GM18870 (cell line): ENCODE data around the gene GPR157.

Experiments
- ATAC-seq: cut with Tn5 transposase; IDR thresholded peaks from one replicate; pipeline ENCODE4 v1.9.1; 2021; ENCODE audit warnings: moderate library complexity; ENCODE audit not compliant: unreplicated experiment

The GPR157 gene

DNA sequence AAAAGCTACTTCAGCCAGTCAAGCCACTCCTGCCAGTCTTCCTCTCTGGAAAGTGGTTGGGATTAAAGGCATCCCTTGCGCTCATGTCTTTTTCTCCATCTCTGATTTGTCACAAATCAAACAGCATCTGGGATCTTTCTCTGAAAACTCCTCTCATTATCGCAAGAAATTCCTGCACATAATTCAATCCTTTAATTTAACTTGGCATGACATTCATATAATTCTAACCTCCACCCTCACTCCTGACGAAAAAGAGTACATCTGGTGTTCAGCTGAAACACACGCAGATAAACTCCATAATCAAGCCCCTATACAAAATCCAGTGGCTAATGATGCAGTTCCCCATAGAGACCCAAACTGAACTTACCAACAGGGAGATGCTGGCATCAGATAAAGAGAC, 40.1 kb downstream of the GPR157 start:
- ATAC-seq: no peak

DNA sequence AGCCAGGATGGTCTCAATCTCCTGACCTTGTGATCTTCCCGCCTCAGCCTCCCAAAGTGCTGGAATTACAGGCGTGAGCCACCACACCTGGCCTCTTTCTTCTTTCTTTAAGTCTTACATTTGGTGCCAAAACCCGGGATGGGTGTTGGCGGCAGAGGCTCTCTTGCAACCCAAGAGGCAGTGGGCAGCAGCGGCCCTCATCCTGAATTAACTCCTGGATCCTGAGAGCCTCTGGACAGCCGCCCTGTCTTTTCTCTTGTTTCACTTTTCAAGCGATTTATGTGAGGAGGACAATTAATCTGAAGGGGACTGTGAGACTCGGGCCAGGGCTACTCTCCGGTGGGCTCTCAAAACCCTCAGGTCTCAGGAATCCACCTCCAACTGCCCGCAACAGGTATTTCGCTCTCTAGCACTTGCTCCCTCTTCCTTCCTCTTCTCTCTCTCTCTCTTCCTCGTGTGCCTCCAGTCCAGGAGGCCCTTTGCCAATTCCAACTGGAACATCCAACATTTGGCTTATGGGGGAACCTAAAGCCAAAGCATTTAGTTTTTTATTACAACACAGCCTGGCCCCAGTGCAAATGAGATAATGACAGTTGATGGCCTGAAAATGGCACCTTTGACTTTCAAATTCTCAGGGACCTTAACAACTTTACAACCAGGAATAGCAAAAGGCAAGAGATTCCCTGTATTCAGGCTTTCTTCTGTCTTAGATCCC, 41.3 kb downstream of the GPR157 start:
- no peak for ATAC-seq

- no peak for ATAC-seq
Observed at GRCh38 chr1:9086796-9087195, 42.1 kb downstream of the GPR157 start.

DNA sequence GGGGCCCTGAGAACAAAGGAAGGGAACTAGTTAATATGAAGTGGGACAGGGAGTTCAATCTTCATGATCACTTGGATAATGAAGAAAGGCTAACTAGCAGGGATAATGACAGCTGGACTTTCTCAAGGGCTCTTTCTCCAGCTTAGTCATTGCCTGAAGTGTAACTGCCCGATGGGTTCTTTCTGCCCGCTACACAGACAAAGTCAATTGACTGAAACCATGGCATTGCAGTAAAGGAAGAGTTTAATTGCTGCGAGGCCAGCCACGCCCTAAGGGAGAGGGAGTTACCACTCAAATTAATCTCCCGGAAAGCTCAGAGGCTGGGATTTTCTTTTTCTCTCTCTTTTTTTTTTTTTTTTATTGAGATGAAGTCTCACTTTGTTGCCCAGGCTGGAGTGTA, 42.9 kb downstream of the GPR157 start:
- no peak for ATAC-seq

DNA sequence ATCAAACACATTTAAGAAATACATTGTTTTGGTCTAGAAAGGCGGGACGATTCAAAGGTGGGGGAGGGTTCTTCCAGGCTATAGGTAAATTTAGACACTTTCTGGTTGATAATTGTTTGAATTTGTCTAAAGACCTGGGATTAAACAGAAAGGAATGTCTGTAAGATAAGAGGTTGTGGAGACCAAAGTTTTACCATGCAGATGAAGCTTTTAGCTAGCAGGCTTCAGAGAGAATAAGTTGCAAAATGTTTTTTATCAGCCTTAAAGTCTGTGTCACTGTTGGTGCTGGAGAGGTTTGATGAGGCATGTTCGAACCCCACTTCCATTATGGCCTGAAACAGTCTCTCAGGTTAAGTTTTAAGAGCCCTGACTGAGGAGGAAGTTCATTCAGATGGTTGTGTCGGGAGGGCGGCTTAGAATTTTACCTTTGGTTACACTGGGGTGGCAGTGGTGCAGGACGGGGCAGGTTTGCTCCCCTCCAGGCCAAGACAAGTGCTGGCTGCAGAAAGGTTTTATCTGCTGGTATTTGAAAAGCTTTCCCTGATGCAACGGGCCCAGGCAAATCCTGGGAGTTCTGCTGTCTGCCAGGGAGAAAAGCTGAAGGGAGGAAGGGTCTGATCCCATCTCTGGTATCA, 43.5 kb downstream of the GPR157 start:
- ATAC-seq: no peak

GRCh38 chr1:9084906-9085305, 44.0 kb downstream of the GPR157 start:
- ATAC-seq: no peak

GRCh38 chr1:9081473-9081872, 47.4 kb downstream of the GPR157 start:
- ATAC-seq: no peak

DNA sequence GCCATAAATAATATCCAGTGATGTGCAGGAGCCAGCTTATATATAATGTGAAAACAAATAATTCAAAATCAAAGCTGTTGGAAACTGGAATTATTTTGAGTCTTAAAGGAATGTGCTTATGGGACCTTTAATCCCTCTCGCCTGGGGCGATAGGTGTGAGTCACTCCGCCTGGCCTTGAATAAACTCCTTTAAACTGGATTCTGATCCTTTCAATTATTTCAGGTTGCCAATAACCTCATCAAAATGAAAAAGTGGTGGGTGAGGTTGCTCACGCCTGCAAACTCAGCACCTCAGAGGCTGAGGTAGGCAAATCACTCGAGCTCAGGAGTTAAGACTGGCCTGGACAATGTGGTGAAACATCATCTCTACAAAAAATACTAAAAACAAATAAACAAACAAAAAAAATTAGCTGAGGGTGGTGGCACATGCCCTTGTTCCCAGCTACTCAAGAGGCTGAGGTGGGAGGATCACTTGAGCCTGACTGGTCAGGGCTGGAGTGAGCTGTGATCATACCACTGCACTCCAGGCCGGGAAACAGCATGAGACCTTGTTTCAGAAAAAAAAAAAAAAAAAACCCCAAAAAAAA, 48.1 kb downstream of the GPR157 start:
- ATAC-seq: no peak

- ATAC-seq: peak; percentile 44
Observed at GRCh38 chr1:9079988-9080704, 48.8 kb downstream of the GPR157 start.

DNA sequence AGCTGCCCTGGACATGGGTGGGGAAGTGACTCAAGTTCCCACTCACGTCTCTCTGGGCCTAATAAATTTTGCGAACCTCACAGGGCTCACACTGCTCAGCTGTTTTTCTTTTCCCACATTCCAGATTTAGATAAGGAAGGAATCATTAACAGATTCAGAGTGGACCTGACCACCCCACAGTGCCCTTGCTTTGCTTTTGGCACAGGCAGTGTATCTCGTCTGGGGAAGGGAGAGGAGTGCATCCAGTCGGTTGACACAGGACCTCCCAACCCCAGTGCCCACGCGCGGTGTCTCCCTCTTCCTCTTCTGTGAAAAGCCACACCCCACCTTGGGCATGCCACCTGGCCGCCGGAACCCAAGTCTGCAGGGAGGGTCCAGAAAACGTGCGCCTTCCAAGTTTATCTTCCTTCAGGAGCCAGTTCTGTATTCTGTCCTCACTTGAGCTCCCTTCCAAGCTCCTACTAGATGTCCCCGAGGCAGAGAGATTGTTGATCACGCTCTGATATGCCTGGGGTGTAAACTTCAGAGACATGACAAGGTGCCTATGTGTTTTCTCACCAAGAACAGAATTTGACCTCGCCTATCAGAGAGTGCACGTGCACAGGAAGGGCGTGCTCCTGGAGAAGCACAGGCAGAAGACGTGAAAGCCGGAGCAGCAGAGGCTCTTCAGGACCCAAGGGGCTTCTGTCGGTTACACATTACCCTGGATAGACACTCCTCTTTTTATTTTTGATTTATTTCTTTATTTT, 50.0 kb downstream of the GPR157 start:
- no peak for ATAC-seq

GRCh38 chr1:9078015-9078751, 50.7 kb downstream of the GPR157 start:
- peak; percentile 41 for ATAC-seq

- ATAC-seq: no peak
Observed at GRCh38 chr1:9075022-9075421, 53.9 kb downstream of the GPR157 start.

DNA sequence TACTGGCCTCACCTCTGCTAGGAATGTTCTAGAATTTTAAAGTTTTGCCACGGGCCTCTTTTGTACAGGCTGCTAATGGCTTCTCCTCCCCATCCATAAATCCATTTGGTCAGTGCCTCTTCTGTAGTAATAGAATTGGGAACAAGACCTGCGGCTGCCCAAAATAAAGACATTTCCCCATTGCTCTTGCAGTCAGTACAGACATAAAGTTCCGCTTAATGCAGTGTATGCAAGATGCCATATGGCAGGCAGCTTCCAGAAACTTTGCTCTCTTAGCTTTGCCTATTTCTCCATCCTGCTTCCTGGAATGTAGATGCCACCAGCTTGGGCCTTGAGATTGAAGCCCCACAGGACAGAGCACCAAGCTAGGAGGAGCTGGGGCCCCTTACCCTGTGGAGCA, 55.8 kb downstream of the GPR157 start:
- no peak for ATAC-seq

- ATAC-seq: no peak
Observed at GRCh38 chr1:9071554-9072235, 57.2 kb downstream of the GPR157 start.

GRCh38 chr1:9070486-9070885, 58.4 kb downstream of the GPR157 start:
- ATAC-seq: no peak

- ATAC-seq: peak; percentile 92
Observed at GRCh38 chr1:9069326-9070100, 59.4 kb downstream of the GPR157 start, which contains the start of gene SLC2A5. TSS of gene SLC2A5 (minus strand) at chr1:9069635. CDS start at chr1:9069536, 99 bp downstream.

DNA sequence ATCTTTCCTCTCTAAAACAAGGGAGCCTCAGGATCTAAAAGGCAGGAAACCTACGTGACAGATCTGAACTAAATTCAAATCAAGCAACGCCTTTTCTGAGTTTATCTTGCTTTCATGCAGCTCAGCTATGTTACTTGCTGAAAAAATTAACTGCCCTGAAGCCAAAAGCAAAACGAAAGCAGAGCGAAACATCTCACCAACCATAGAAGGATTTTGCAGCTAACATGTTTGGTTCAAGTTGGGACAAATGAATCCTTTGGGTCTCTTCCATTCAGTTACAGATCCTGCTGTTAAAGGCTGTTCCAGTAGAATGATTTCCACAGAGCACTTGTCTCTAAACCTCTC, 59.9 kb downstream of the GPR157 start:
- ATAC-seq: no peak

DNA sequence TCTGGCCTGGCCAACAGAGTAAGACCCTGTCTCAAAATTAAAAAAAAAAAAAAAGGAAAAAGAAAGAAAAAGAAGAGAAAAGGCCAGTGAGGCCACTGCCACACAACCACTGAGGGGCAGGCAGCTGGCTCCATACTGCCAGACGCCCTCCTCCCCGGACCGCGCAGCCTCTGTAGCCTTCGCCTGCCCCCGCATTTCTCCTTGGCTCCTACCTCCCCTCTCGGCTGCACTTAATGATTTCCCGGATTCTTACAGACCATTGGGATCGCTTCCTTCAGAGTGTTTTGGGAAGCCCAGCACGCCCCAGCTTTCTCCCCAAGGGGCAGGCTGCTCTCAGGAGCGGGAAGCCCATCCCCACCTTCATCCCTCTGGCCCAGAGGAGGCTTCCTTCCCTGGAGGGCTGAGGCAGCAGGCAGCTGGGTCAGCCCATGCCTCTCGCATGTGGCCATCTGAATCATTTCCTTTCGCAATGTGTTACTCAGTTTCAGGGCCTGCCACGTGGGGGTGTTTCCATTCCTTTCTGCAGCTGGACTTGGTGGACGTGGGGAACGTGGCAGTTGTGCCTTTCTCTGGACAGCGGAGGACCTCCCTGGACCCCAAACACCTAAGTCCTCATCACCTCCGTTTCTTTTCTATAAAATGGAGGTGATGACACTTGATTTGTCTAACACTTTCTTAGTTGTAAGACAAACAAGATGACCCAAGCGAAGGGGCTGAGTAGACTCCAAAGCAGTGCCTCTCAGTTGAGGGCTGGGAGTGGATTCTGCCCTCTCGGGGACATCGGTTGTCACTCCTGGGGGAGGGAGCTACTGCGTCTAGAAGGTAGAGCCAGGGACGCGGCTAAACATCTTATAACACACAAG, 61.7 kb downstream of the GPR157 start:
- no peak for ATAC-seq
